ENCODE results near the gene OBSCN.

The OBSCN gene

DNA sequence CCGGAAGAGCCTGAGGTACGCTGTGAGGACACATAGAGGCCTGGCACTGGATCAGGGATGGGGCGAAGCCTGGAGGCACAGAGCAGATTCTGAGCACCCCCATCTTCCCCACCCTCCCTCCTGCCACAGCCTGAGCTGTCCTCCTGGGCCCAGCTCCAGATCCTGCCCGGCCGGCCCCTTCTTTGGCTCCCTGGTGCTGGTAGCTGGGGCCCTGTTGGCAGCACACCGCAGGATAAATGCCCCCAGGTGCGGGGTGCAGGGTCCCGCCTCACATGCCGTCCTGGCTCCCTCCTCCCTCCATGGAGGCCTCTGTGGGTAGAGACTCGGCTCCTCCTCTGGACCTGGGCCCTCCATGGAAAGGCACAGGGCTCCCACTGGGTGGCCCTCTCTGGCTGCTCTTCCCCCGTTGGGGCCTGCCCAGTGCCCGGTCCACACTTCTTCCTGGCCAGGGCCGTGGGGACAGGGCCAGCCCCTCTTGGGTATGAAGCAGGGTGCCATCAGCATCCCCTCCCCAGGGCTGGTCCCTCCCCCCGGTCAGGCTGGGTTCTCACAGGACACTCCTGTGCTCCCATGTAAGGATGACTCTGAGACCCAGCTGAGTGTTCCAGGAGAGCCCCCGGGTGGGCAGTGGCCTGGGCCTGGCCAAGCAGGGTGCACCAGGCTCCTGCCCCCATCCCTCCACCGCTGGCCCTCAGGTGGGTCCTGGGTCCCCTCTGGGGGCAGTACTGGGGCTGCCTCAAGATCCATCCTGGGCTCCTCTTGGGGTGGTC, 1.1 kb upstream of the OBSCN start:
- TF ChIP-seq, protein P1, sequence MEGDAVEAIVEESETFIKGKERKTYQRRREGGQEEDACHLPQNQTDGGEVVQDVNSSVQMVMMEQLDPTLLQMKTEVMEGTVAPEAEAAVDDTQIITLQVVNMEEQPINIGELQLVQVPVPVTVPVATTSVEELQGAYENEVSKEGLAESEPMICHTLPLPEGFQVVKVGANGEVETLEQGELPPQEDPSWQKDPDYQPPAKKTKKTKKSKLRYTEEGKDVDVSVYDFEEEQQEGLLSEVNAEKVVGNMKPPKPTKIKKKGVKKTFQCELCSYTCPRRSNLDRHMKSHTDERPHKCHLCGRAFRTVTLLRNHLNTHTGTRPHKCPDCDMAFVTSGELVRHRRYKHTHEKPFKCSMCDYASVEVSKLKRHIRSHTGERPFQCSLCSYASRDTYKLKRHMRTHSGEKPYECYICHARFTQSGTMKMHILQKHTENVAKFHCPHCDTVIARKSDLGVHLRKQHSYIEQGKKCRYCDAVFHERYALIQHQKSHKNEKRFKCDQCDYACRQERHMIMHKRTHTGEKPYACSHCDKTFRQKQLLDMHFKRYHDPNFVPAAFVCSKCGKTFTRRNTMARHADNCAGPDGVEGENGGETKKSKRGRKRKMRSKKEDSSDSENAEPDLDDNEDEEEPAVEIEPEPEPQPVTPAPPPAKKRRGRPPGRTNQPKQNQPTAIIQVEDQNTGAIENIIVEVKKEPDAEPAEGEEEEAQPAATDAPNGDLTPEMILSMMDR (IDR thresholded peaks at IDR 0.05; ENCODE audit: low read depth, low read length) = no peak
- DNase-seq (ENCODE audit: low read depth, low spot score) = no peak
- in situ Hi-C loops (cut with HindIII; ENCODE audit: low sequenced_read_pairs) = no loop called here
- H3K4me3 ChIP-seq (ENCODE audit: low read depth, low read length) = no peak overlapping the region

DNA sequence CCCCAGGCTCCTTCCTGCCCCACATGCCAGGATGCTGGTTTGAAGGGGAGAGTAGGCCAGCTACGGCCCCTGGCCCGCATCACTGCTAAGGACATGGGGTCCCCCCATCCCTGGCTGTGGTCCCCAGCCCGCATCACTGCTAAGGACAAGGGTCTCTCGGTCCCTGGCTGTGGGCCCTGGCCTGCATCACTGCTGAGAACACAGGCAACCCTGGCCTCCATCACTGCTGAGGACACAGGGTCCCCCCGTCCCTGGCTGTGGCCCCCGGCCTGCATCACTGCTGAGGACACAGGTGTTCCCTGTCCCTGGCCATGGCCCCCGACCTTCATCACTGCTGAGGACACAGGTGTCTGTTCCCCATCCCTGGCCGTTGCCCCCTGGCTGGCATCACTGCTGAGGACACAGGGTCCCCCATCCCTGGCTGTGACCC, 448 bp upstream of the OBSCN start:
- no peak overlapping the region for H3K4me3 ChIP-seq (ENCODE audit: low read depth, low read length)
- TF ChIP-seq, protein P1 (IDR thresholded peaks at IDR 0.05; ENCODE audit: low read depth, low read length) = no peak
- DNase-seq (ENCODE audit: low read depth, low spot score) = no peak
- in situ Hi-C loops (cut with HindIII; ENCODE audit: low sequenced_read_pairs) = no loop called here

DNA sequence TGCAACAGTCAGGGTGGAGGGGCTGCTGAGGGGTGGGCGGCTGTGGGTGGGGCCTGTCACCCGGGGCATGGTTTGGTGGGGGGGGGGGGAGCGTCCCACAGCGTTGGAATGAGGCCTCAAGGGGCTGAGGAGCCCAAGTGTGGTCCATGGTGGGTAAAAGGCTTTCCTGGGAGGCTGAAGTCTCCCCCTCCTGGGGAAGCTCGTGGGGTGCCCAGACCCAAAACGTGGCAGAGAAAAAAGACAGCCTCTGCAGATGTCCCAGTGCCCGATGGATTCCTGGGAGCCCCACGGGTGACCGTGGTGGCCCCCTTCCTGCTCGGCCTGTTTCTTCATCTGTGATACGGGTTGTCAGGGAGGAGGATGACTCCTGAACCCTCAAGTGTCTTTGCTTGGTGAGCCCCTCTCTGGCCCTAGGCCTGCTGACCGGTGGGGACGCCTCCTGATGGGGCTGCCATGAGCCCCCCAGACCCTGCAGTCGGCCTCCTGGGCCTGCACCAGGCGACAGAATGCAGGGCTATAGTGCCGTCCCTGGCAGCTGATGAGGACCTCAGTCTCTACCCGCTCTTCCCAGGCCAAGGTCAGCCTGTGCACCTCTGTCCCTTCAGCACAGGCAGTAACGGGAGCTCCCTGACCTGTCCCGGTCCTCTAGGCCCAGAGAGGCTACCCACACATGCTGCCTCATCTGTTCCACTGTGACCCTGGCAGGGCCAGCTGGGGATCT, 1.1 kb downstream of the OBSCN start:
- TF ChIP-seq, protein P1 (IDR thresholded peaks at IDR 0.05; ENCODE audit: low read depth, low read length) = no peak
- H3K4me3 ChIP-seq (ENCODE audit: low read depth, low read length) = no peak overlapping the region
- DNase-seq (ENCODE audit: low read depth, low spot score) = no peak
- in situ Hi-C loops (cut with HindIII; ENCODE audit: low sequenced_read_pairs) = no loop called here

DNA sequence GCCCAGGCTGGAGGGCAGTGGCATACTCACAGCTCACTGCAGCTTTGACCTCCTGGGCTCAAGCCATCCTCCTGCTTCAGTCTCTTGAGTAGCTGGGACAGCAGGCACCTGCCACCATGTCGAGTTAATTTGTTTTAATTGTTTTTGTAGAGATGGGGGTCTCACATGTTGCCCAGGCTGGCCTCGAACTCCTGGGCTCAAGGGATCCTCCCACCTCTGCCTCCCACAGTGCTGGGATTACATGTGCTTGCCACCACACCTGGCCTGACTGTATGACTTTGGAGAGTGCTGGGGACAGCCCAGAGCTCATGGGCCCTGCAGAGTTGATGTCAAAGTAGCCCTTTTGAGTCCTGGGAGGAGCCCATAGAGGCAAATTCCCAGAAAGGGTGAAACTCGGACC, 1.8 kb downstream of the OBSCN start:
- TF ChIP-seq, protein P1 (IDR thresholded peaks at IDR 0.05; ENCODE audit: low read depth, low read length) = no peak
- no peak overlapping the region for H3K4me3 ChIP-seq (ENCODE audit: low read depth, low read length)
- in situ Hi-C loops (cut with HindIII; ENCODE audit: low sequenced_read_pairs) = no loop called here
- DNase-seq (ENCODE audit: low read depth, low spot score) = no peak

DNA sequence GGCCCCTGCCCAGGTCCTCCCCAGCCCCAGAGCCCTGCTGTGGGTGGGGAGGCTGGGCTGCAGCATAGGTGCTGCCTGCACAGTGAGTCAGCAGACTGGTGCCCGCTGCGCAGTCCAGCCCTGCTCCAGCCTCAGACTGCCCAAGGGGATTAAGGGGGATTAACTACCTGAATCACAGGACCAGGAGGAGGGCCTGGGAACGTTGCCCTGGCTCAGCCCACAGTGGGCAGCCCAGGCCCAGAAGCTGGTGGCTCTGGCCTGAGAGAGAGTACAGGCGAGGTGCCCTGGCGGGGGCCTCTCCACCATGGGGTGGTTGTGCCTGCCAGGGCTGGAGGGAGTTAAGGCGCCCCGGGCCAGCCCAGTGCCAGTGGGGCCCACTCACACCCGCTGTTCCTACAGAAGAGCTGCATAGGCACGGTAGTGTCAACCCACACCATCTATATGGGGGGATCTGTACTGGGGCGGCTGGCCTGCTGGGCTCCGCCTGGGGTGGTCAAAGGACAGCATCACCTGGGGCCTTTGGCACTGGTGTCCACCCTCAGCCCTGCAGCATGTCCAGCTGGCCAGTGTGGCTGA, 2.3 kb downstream of the OBSCN start:
- TF ChIP-seq, protein P1 (IDR thresholded peaks at IDR 0.05; ENCODE audit: low read depth, low read length) = no peak
- H3K4me3 ChIP-seq (ENCODE audit: low read depth, low read length) = no peak overlapping the region
- no peak for DNase-seq (ENCODE audit: low read depth, low spot score)
- in situ Hi-C loops (cut with HindIII; ENCODE audit: low sequenced_read_pairs) = no loop called here

DNA sequence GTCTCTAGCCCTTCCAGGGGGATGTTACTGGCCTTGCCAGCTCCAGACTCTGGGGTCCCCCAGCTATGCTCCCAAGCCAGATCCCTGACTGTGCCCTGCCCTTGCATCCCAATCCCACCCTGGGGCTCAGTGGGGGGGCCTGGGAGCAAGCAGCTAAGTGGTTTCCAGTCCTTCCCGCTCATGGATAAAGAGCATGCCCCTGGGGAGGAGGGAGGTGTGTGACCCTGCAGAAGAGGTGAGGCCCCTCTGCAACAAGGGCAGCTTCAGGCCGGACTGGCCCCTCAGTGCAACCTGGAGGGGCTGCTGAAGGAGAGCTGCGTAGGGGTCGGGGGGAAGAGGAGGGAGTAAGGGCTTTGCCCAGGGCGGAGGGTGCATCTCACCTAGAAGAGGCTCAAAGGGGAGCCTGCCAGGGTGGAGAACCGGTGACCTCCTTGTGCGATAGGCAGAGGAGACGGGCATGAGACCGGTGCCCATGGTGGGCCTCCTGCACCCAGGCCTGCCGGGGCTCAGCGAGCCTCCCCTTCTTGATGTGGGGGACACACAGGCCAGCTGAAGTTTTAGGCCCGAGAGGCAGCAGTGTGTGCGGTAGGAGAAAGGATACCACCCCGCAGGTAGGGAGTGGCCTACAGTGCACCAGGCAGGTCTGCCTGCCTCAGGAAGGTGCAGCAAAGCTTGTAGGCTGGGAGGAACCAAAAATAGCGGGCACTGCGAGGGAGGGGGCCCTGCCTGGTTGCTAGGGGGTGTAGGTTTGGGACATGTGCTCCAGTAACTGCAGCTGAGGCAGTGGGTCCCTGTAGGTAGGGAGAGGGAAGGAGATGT, 3.1 kb downstream of the OBSCN start:
- DNase-seq (ENCODE audit: low read depth, low spot score) = no peak
- in situ Hi-C loops (cut with HindIII; ENCODE audit: low sequenced_read_pairs) = no loop called here
- TF ChIP-seq, protein P1 (IDR thresholded peaks at IDR 0.05; ENCODE audit: low read depth, low read length) = no peak
- no peak overlapping the region for H3K4me3 ChIP-seq (ENCODE audit: low read depth, low read length)
